MG63 (cell line): Measurements from ENCODE around the gene LIMS1. TPM values are rescaled to one million over a fixed set of nuclear protein-coding genes. Genes with fewer than 3 reads are reported as not detected.

Experiments
- DNase-seq: peaks from one replicate; pipeline ENCODE4 v3.0.0-alpha.2; 2020
- H3K27me3 ChIP-seq: fragments of 250-450 bp; sonication (Bioruptor Pico); 2 replicates; pipeline ENCODE4 v1.5.1; 2020; ENCODE audit warnings: mild to moderate bottlenecking, moderate library complexity
- H3K36me3 ChIP-seq: fragments of 250-450 bp; sonication (Bioruptor Pico); 2 replicates; pipeline ENCODE4 v1.5.1; 2020; ENCODE audit warnings: mild to moderate bottlenecking, moderate library complexity
- H3K4me3 ChIP-seq: fragments of 250-450 bp; sonication (Bioruptor Pico); 2 replicates; pipeline ENCODE4 v1.5.1; 2020; ENCODE audit warnings: mild to moderate bottlenecking, moderate library complexity
- H3K9me3 ChIP-seq: fragments of 250-450 bp; sonication (Bioruptor Pico); 2 replicates; pipeline ENCODE4 v1.5.1; 2020; ENCODE audit warnings: mild to moderate bottlenecking, moderate library complexity
- total RNA-seq: library from RNA; depleted of rRNA; stranded (reverse); fragments of >200 nt; shearing (Covaris generic); gene quantifications from 2 replicates; pipeline ENCODE4 v1.2.3, GENCODE V29; 2014; ENCODE audit warnings: low replicate concordance

Gene LIMS1
- total RNA-seq, 1 experiment from 2014 or later: 49.2 TPM

GRCh38 chr2:108616751-108617161, 82.5 kb downstream of the LIMS1 start:
- peak; percentile 60 for DNase-seq

GRCh38 chr2:108617617-108618016, 83.3 kb downstream of the LIMS1 start:
- no peaks in the 10 kb centered on the region for H3K9me3 ChIP-seq
- no peak for DNase-seq
- no peak overlapping the region for H3K4me3 ChIP-seq
- H3K27me3 ChIP-seq: no peaks in the 10 kb centered on the region
- H3K36me3 ChIP-seq: no peaks in the 10 kb centered on the region

More at GRCh38 chr2:108616751-108617161, 82.5 kb downstream of the LIMS1 start:
- Histone ChIP-seq H3K36me3 (no peaks in the 10 kb centered on the region), H3K27me3 (no peaks in the 10 kb centered on the region), H3K4me3 (no peak overlapping the region), H3K9me3 (no peaks in the 10 kb centered on the region)

DNA sequence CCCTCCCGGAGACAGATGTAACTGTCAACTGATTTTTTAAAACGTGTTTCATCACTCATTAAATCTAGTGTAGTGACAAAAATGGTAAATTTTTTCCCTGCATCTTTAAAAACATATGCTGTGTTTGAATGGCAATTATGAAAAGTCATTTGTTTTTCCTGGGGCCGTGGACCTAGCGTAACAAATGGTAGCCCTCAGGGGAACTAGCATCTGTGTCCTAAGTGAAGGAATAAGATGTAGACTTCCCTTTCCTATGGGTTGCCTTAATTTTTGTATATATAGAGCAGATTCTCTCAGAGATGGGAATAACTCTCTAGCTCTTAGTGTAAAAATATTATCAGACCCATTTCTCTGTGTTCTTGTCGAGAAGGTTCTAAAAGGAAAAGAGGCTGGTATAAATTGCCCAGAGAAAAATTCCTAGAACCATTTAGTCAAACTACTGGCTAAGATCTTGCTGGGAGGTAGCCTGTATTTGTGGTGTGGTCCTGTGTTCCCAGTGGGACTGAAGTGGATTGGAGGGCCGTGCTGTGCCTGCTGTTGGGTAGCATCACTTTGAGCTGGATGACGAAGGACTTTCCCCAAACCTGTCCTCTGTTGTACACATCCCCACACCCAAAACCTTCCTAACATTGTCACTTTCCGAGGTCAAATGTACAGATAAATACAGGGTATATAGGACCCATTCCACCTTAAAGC, 85.8 kb downstream of the LIMS1 start:
- Histone ChIP-seq H3K4me3 (no peak overlapping the region), H3K27me3 (no peaks in the 10 kb centered on the region), H3K36me3 (no peaks in the 10 kb centered on the region), H3K9me3 (no peaks in the 10 kb centered on the region)
- DNase-seq: no peak

DNA sequence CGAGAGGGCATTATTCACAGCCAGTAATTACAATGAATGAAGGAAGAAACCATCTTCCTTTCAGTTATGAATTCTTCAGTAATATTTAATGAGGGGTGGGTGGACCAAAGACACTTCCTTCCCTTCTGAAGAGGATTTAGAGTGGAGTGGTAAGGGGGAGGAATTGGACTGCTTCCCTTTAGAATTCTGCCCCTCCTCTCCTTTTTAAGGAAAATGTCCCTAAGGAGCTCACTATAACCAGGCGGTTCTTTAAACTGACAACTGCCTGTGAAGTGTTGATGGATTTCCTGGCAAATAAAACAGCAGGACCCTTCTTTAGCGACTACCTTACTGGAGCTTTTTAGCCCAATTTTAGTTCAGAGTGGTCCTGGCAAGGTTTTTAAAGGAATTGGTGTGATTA, 86.4 kb downstream of the LIMS1 start:
- H3K27me3 ChIP-seq: no peaks in the 10 kb centered on the region
- H3K36me3 ChIP-seq: no peaks in the 10 kb centered on the region
- DNase-seq: no peak
- H3K9me3 ChIP-seq: no peaks in the 10 kb centered on the region
- no peak overlapping the region for H3K4me3 ChIP-seq

DNA sequence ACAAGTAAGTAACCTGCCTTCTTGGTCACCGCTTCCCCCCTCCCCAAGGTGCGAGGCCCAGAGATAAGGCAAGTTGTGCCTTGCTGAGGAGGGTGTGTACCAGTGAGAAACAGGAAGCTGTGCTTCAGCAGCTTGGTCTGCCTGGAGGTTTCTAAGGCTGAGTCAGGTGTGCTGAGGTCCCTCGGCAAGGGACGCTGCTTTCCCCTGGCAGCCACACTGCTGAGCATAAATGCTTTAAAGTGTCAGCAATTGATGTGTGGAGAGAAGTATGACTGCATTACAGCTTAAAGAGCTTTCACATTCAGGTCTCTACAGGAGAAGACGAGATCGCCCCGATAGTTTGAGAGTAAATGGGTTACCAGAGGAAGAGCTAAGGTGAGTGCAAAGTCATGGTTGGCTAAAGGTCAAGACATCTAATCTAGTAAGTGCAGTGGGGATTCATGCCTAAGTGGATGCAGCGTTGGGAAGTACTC, 86.9 kb downstream of the LIMS1 start:
- no peak for DNase-seq
- H3K36me3 ChIP-seq: no peaks in the 10 kb centered on the region

DNA sequence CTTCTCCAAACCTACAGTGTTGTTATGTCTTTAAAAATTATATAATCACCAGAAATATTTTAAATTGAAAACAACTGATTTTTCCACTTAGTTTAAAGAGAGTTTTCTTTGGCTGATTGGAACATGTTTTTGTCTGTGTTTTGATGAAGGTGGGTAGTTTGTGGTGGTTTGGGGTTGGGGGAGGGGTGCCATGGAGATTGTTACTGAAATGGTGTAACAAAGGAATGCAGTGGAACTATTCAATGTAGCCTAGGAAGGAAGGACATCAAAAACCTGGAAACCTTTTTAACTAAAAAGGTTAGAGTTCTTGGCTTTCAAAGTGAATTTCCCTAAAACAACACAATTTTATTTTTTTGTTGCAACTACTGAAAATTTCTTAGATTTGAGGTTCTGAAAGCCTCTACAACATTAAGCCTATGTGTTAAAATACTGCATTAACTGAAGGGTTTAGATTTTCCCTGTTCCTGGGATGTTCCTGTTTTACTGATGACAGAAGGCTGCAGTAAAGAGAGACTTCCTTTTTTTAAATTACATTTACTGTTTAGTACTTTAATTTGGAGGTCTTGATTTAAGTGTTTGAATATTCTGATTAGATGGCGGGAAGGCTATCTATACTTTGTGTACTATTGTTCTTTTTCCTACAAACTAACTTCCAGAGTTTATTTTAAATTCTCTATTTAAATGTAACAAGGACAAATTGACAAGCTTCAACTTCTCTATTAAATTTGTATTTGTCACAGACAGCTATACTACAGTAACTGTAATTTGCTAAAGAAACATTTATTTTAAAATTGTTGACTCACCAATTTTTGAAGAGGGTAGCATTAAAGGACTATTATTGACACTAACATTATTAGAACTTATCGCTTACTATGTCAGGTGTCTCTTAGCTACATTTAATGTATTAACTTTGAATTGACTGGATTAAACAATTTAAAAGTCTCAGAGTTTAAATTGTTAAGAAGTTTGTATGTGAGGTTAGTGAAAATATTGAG, 87.7 kb downstream of the LIMS1 start:
- H3K9me3 ChIP-seq: no peaks in the 10 kb centered on the region
- no peak for DNase-seq
- H3K4me3 ChIP-seq: no peak overlapping the region
- no peaks in the 10 kb centered on the region for H3K36me3 ChIP-seq
- no peaks in the 10 kb centered on the region for H3K27me3 ChIP-seq

More for the DNA sequence above, 86.9 kb downstream of the LIMS1 start:
- H3K27me3 ChIP-seq: no peaks in the 10 kb centered on the region
- no peak overlapping the region for H3K4me3 ChIP-seq
- no peaks in the 10 kb centered on the region for H3K9me3 ChIP-seq

DNA sequence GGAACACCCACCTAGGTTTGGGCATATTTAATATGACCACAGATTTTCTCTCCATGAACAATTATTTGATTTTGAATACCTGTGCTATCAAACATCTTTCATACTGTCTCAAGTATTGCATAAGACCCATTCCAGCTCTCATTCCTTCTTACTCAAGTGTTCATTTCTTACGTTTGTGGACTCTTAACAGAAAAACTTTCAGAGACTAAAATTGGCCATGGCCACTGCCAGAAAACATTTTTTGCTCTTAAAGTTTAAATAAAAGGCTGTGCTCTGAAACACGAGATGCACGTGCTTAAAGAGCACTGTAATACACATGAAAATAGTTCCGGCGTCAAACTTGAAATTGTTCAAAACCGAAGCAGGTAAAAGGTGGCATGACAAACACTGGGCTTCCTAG, 89.3 kb downstream of the LIMS1 start:
- no peak for DNase-seq
- Histone ChIP-seq H3K4me3 (no peak overlapping the region), H3K9me3 (no peaks in the 10 kb centered on the region), H3K36me3 (no peaks in the 10 kb centered on the region), H3K27me3 (no peaks in the 10 kb centered on the region)

- no peaks in the 10 kb centered on the region for H3K36me3 ChIP-seq
- no peak overlapping the region for H3K4me3 ChIP-seq
- H3K9me3 ChIP-seq: no peaks in the 10 kb centered on the region
- H3K27me3 ChIP-seq: no peaks in the 10 kb centered on the region
- DNase-seq: no peak
These were observed 91.0 kb downstream of the LIMS1 start for GRCh38 chr2:108625186-108625827.

DNA sequence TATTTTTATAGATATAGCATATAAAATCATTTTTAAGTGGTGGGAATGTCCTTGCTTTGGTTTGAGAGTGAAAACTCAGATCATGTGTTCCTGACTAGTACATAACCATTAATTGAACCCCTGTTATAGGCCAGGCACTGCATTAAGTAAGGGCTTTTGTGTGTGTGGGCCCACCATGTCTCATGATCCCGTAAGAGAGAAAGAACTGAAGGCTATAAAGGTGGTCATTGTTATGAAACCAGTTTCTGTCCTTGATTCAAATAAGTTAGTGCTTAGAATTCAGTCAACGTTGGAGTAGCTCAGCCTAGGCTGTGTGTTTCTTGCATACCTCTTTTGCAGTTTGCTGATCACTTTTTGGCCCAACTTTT, 91.5 kb downstream of the LIMS1 start:
- H3K9me3 ChIP-seq: no peaks in the 10 kb centered on the region
- H3K27me3 ChIP-seq: no peaks in the 10 kb centered on the region
- no peak overlapping the region for H3K4me3 ChIP-seq
- H3K36me3 ChIP-seq: no peaks in the 10 kb centered on the region
- DNase-seq: no peak

DNA sequence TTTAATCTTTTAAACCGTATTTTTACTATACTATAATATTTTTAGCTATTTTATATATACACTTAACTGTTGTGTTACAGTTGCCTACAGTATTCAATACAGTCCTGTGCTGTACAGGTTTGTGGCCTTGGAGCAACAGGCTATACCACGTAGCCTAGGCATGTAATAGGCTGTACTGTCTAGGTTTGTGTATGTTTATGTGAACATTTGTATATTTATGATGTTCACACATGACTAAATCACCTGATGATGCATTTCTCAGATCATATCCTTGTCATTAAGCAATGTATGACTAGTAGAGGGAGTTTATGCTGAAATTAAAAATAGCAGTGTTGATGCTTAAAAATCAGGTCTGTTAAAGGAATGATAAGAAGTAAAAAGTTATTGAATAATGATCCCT, 92.7 kb downstream of the LIMS1 start:
- no peaks in the 10 kb centered on the region for H3K27me3 ChIP-seq
- H3K4me3 ChIP-seq: no peak overlapping the region
- DNase-seq: no peak
- no peaks in the 10 kb centered on the region for H3K9me3 ChIP-seq
- no peaks in the 10 kb centered on the region for H3K36me3 ChIP-seq

- Histone ChIP-seq H3K27me3 (no peaks in the 10 kb centered on the region), H3K9me3 (no peaks in the 10 kb centered on the region), H3K4me3 (no peak overlapping the region), H3K36me3 (no peaks in the 10 kb centered on the region)
- DNase-seq: no peak
These were observed 93.8 kb downstream of the LIMS1 start for GRCh38 chr2:108627911-108628567.

- no peak for DNase-seq
- H3K9me3 ChIP-seq: no peaks in the 10 kb centered on the region
- H3K4me3 ChIP-seq: no peak overlapping the region
- no peaks in the 10 kb centered on the region for H3K36me3 ChIP-seq
- no peaks in the 10 kb centered on the region for H3K27me3 ChIP-seq
These were observed 94.7 kb downstream of the LIMS1 start for GRCh38 chr2:108628936-108629335.

DNA sequence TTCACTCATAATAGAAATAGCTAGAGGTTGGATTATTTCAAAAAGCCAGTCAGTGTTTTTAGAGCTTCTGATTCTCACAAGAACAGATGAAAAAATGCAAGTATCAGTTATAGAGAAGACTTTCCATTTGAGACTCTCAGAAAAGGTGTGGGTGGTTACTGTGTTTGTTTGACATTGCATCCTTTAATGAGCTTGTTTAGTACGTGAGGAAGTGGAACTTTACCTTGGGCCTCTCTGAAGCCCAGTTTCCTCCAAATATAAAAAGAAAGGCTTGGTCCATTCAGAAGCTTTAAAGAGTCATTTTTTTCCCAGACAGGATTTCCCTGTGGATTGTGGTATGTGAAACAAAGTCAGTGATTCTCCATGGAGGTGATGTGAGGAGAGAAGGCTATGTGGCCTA, 95.1 kb downstream of the LIMS1 start:
- Histone ChIP-seq H3K27me3 (no peaks in the 10 kb centered on the region), H3K36me3 (no peaks in the 10 kb centered on the region), H3K9me3 (no peaks in the 10 kb centered on the region), H3K4me3 (no peak overlapping the region)
- DNase-seq: no peak

GRCh38 chr2:108630567-108631405, 96.5 kb downstream of the LIMS1 start:
- no peak for DNase-seq
- no peak overlapping the region for H3K4me3 ChIP-seq
- no peaks in the 10 kb centered on the region for H3K27me3 ChIP-seq
- H3K36me3 ChIP-seq: no peaks in the 10 kb centered on the region
- H3K9me3 ChIP-seq: no peaks in the 10 kb centered on the region

DNA sequence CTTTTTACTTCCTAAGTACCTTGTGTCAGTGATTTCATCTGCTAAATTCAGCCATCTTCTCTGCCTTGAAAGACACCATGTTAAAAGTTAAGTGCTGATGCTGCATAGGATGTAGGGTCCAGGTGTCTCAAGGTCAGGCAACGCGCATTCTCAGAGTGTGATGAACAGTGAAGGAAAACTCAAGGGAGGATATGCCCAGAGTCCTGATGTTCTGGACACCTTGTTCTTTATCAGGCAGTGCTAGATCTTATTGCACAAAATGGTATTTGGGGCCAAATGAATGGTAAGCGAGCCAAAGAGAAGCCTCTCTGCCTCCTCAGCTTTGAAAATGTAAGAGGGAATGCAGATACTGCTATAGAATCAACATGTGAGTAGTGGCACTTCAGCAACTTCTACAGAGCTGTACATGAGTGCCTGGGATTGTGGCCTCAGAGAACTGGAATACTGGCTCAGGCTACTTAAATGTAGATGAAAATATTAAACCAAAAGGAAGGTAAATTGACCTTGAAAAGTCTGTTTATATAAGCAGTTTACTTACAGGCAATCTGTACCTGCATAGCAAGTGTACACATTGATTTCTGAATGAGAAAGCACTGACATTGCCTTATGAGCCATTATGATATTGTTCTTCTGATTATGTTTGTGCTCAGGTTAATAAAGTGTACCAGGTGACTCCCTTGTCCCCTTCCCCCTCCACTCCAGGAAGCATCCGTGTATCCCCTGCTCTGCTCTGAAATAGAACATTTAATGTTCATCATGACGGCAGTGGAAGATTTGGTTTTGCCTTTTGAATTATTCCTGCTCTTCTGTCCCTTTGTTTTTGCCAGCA, 98.3 kb downstream of the LIMS1 start:
- H3K27me3 ChIP-seq: no peaks in the 10 kb centered on the region
- no peak for DNase-seq
- no peaks in the 10 kb centered on the region for H3K36me3 ChIP-seq
- no peaks in the 10 kb centered on the region for H3K9me3 ChIP-seq
- no peak overlapping the region for H3K4me3 ChIP-seq
